Liver (tissue), 3 donors: ENCODE results near the gene NDUFS2.
A peak's percentile ranks its signal among the peaks of the same experiment; 100 is the strongest.

ENCODE experiments used
- CTCF ChIP-seq: fragments of 150-350 bp; IDR thresholded peaks from 2 replicates; pipeline ENCODE4 v1.5.1; 2017; ENCODE audit warnings: improper control_type of control experiment, low read depth, low read length; ENCODE audit not compliant: missing input control
- GABPA ChIP-seq, 2 donors: IDR thresholded peaks in 1 of 2; conservative IDR thresholded peaks in 1 of 2; 2 replicates each; pipeline ENCODE4 v1.6.1; 2016; ENCODE audit warnings: antibody characterized with exemption in 2 of 2, mild to moderate bottlenecking in 1 of 2, moderate library complexity in 1 of 2
- YY1 ChIP-seq: IDR thresholded peaks from 2 replicates; pipeline ENCODE4 v1.6.1; 2016; ENCODE audit warnings: antibody characterized with exemption, mild to moderate bottlenecking
- TF ChIP-seq, protein P1 (sequence below): IDR thresholded peaks from 2 replicates; pipeline ENCODE4 v1.6.1; 2016; ENCODE audit warnings: antibody characterized with exemption
- TF ChIP-seq, protein P2 (sequence below): IDR thresholded peaks from 2 replicates; pipeline ENCODE4 v1.6.1; 2016; ENCODE audit warnings: antibody characterized with exemption, mild to moderate bottlenecking
- donor health status: healthy.
- donor health status: healthy.

GRCh38 chr1:161159087-161159912 is 42.9 kb upstream of the NDUFS2 start, which contains the start of gene USP21:
- TF ChIP-seq, protein P1, sequence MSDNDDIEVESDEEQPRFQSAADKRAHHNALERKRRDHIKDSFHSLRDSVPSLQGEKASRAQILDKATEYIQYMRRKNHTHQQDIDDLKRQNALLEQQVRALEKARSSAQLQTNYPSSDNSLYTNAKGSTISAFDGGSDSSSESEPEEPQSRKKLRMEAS: no peak
- no peak for TF ChIP-seq CTCF
- TF ChIP-seq, protein P2, sequence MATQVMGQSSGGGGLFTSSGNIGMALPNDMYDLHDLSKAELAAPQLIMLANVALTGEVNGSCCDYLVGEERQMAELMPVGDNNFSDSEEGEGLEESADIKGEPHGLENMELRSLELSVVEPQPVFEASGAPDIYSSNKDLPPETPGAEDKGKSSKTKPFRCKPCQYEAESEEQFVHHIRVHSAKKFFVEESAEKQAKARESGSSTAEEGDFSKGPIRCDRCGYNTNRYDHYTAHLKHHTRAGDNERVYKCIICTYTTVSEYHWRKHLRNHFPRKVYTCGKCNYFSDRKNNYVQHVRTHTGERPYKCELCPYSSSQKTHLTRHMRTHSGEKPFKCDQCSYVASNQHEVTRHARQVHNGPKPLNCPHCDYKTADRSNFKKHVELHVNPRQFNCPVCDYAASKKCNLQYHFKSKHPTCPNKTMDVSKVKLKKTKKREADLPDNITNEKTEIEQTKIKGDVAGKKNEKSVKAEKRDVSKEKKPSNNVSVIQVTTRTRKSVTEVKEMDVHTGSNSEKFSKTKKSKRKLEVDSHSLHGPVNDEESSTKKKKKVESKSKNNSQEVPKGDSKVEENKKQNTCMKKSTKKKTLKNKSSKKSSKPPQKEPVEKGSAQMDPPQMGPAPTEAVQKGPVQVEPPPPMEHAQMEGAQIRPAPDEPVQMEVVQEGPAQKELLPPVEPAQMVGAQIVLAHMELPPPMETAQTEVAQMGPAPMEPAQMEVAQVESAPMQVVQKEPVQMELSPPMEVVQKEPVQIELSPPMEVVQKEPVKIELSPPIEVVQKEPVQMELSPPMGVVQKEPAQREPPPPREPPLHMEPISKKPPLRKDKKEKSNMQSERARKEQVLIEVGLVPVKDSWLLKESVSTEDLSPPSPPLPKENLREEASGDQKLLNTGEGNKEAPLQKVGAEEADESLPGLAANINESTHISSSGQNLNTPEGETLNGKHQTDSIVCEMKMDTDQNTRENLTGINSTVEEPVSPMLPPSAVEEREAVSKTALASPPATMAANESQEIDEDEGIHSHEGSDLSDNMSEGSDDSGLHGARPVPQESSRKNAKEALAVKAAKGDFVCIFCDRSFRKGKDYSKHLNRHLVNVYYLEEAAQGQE: no peak
- TF ChIP-seq GABPA (IDR thresholded peaks at IDR 0.05 in 1 of 2, conservative IDR thresholded peaks at IDR 0.05 in 1 of 2): no peak
- peak; percentile 99 for TF ChIP-seq YY1
